ENCODE data around the gene MAT2B. TPM values are rescaled to one million over a fixed set of nuclear protein-coding genes. Genes with fewer than 3 reads are reported as not detected.

The MAT2B gene
- total and polyA plus RNA-seq, 2 of the 8 experiments (the other 6 are each of a cell fraction or from before 2014, with no cell fraction given), result 33.9 to 65.2 TPM

- Histone ChIP-seq H4K5ac (ENCODE audit: insufficient read length, low read depth, low read length) (peak overlapping the region; percentile 70), H4K20me1 (replicated peaks in 1 of 2; ENCODE audit: control insufficient read depth in 1 of 2, insufficient read depth in 2 of 2, low read length in 2 of 2) (peaks cover 12 to 29% of the 10 kb centered on the region in 2 experiments), H3K4me2 (ENCODE audit: insufficient read depth in 1 of 2, low read depth in 2 of 2, low read length in 2 of 2) (peak overlapping the region; percentile 90 to 100), H3K9me3 (ENCODE audit: insufficient read depth in 2 of 2, low read depth in 1 of 2, low read length in 1 of 2) (no peaks in the 10 kb centered on the region), H2AK5ac (ENCODE audit: low read depth, low read length) (peak overlapping the region; percentile 78; the same call in 1 of the 2 replicates), H3K27ac (ENCODE audit: low read depth, low read length) (peak overlapping the region; percentile 89), H3K79me2 (ENCODE audit: control insufficient read depth in 1 of 2, insufficient read depth in 2 of 2, low read length in 2 of 2) (peaks cover 25 to 55% of the 10 kb centered on the region in 2 experiments), H2AFZ (ENCODE audit: low read length) (no peak overlapping the region), H3K4ac (replicated peaks; ENCODE audit: insufficient read length, low read depth, low read length) (peak overlapping the region; percentile 91), H2BK15ac (ENCODE audit: low read length) (no peak overlapping the region), H3K36me3 (ENCODE audit: control insufficient read depth in 2 of 4, insufficient read depth in 4 of 4, low read length in 3 of 4) (no peaks in the 10 kb centered on the region), H3K9ac (replicated peaks in 1 of 4; ENCODE audit: extremely low read depth in 1 of 4, low read depth in 3 of 4, low read length in 3 of 4) (peak overlapping the region; percentile 90 to 99 (median 96)), H2BK12ac (ENCODE audit: low read depth, low read length) (no peak overlapping the region; the same call in 1 of the 2 replicates), H3K27me3 (replicated peaks in 1 of 4; ENCODE audit: control insufficient read depth in 3 of 4, extremely low read depth in 1 of 4, insufficient read depth in 3 of 4, low read length in 3 of 4) (no peaks in the 10 kb centered on the region), H3K79me1 (ENCODE audit: low read depth, low read length) (no peaks in the 10 kb centered on the region), H3K23ac (ENCODE audit: insufficient read length) (no peak overlapping the region), H3K4me1 (replicated peaks in 1 of 4; ENCODE audit: control insufficient read depth in 3 of 4, insufficient read depth in 4 of 4, low read length in 3 of 4) (peaks cover 0 to 9% (median 4%) of the 10 kb centered on the region in 4 experiments; a peak in 4 of 7 replicates), H2BK20ac (ENCODE audit: low read length) (0 out of 2 replicates have a peak overlapping the region, but pooled peaks have one; percentile 13), H3K23me2 (ENCODE audit: low read depth, low read length) (peaks cover 12% of the 10 kb centered on the region), H2BK120ac (replicated peaks; ENCODE audit: low read depth, low read length) (peak overlapping the region; percentile 95), H3K4me3 (ENCODE audit: extremely low read depth in 1 of 4, insufficient read depth in 2 of 4, low read depth in 3 of 4, low read length in 4 of 4) (peak overlapping the region; percentile 67 to 98 (median 89)), H4K91ac (replicated peaks; ENCODE audit: insufficient read length, low read length) (peak overlapping the region; percentile 52), H3K14ac (ENCODE audit: insufficient read length) (no peak overlapping the region), H3K18ac (ENCODE audit: extremely low read depth, low read length) (peak overlapping the region; percentile 93), H4K8ac (ENCODE audit: extremely low read depth, insufficient read depth, low read length) (peak overlapping the region; percentile 87; the same call in 1 of the 2 replicates), H3K56ac (replicated peaks; ENCODE audit: insufficient read length, low read depth, low read length) (peak overlapping the region; percentile 90), H2BK5ac (ENCODE audit: low read depth, low read length) (peak overlapping the region; percentile 83)
- 2% methylated on average over 27 of the region's 27 CpGs; no CpG with 5 or more reads in 1 of the 2 experiments for WGBS, 2 experiments (ENCODE audit: extremely low coverage in 1 of 2, insufficient coverage in 1 of 2, insufficient read length in 1 of 2, insufficient replicate concordance in 2 of 2, low coverage in 1 of 2, low lambda C conversion rate in 2 of 2, missing lambda C conversion rate in 1 of 2)
- POLR2A ChIA-PET (ENCODE audit: partially characterized antibody), result interaction anchor here (1.0 to 4.6 kb wide), 7 partner anchors 8 to 66 kb away, joined by 3 to 76 read pairs (median 15); partner anchors contain the start of genes CCNG1, HMMR and NUDCD2
- CTCF ChIA-PET (ENCODE audit: partially characterized antibody), result interaction anchor here (0.9 to 1.8 kb wide), 3 partner anchors 9 to 31 kb away, joined by 4 to 5 read pairs (median 5); no protein-coding TSS in a partner anchor
- FAIRE-seq, result no peak
- no peak for DNase-seq (ENCODE audit: low read depth in 1 of 2, low spot score in 2 of 2)
- TF ChIP-seq CTBP2 (IDR thresholded peaks at IDR 0.05; ENCODE audit: borderline replicate concordance, insufficient read depth, insufficient read length, low read length) (no peak), SUZ12 (IDR thresholded peaks at IDR 0.05; ENCODE audit: low read length) (no peak), TBP (IDR thresholded peaks at IDR 0.05; ENCODE audit: low read depth, low read length) (0 out of 2 replicates have a peak, but pooled peaks have one; percentile 53), SIN3A (conservative IDR thresholded peaks at IDR 0.05 in 1 of 2, IDR thresholded peaks at IDR 0.05 in 1 of 2; ENCODE audit: low read depth in 1 of 2, low read length in 2 of 2) (0 out of 4 replicates have a peak, but pooled peaks of 1 of the 2 experiments have one; percentile 12), NANOG (IDR thresholded peaks at IDR 0.05; ENCODE audit: insufficient read depth, low read depth, low read length, poor library complexity, severe bottlenecking) (no peak), RAD21 (IDR thresholded peaks at IDR 0.05 in 1 of 2, conservative IDR thresholded peaks at IDR 0.05 in 1 of 2; ENCODE audit: low read depth in 2 of 2, low read length in 2 of 2) (no peak), NRF1 (IDR thresholded peaks at IDR 0.05; ENCODE audit: low read depth, low read length) (0 out of 2 replicates have a peak, but pooled peaks have one; percentile 5)
Measured at GRCh38 chr5:163504079-163504931, 1.1 kb upstream of the MAT2B start.
